PFSK-1 (cell line): Measurements from ENCODE around the gene ITPR3.

Source experiments
- FOXP2 ChIP-seq: optimal IDR thresholded peaks from 2 replicates; pipeline ENCODE3; 2011; ENCODE audit warnings: borderline replicate concordance, control low read depth, inconsistent platforms; ENCODE audit not compliant: insufficient read depth; ENCODE audit errors: extremely low read length, extremely low read depth
- POLR2AphosphoS5 ChIP-seq: IDR thresholded peaks from 2 replicates; pipeline ENCODE4 v1.6.1; 2012; ENCODE audit warnings: low read depth, mild to moderate bottlenecking, control low read depth, low read length, moderate library complexity
- REST ChIP-seq, 2 experiments: IDR thresholded peaks; 2 replicates each; pipeline versions ENCODE4 v1.6.1 to v1.8.0; 2011 to 2012; ENCODE audit warnings: low read depth in 2 of 2, low read length in 2 of 2, control low read depth in 1 of 2, inconsistent platforms in 1 of 2, mild to moderate bottlenecking in 1 of 2, moderate library complexity in 1 of 2; ENCODE audit not compliant: insufficient read depth in 1 of 2
- SIN3A ChIP-seq: IDR thresholded peaks from 2 replicates; pipeline ENCODE4 v1.6.1; 2012; ENCODE audit warnings: mild to moderate bottlenecking, low read length, moderate library complexity, borderline replicate concordance; ENCODE audit not compliant: insufficient read depth
- TAF1 ChIP-seq: IDR thresholded peaks from 2 replicates; pipeline ENCODE4 v1.6.1; 2012; ENCODE audit warnings: low read length, control low read depth, borderline replicate concordance; ENCODE audit not compliant: insufficient read depth

- TF ChIP-seq FOXP2 = no peak
- no peak for TF ChIP-seq TAF1
- TF ChIP-seq REST (IDR thresholded peaks at IDR 0.05; ENCODE audit: insufficient read depth in 1 of 2, low read depth in 2 of 2, low read length in 2 of 2) = no peak
- no peak for TF ChIP-seq POLR2AphosphoS5
- no peak for TF ChIP-seq SIN3A
These were observed 78.0 kb downstream of the ITPR3 start for GRCh38 chr6:33699131-33699530.
